AG09319 (cell line): ENCODE results near the gene TP53BP2.
"Not testable (repeated sequence)": the region's sequence is repeated elsewhere in the genome, so short reads cannot be mapped to it uniquely, and the experiment has no call there.

Experiments
- DNase-seq: peaks from one replicate; pipeline ENCODE4 v3.0.0-alpha.2; 2010; ENCODE audit warnings: low read depth; ENCODE audit errors: extremely low read depth
- CTCF ChIP-seq: IDR thresholded peaks from 2 replicates; pipeline ENCODE4 v1.5.1; 2011; ENCODE audit warnings: low read depth, mild to moderate bottlenecking, inconsistent platforms, low read length, moderate library complexity

Gene TP53BP2

GRCh38 chr1:223827193-223827663 lies 18.5 kb downstream of the TP53BP2 start:
- no peak for TF ChIP-seq CTCF
- DNase-seq, result no peak

GRCh38 chr1:223825767-223826748 lies 19.7 kb downstream of the TP53BP2 start:
- DNase-seq, result no peak
- no peak for TF ChIP-seq CTCF

- TF ChIP-seq CTCF, result no peak
- no peak for DNase-seq
These were observed 21.0 kb downstream of the TP53BP2 start for GRCh38 chr1:223824712-223825111.

- no peak for TF ChIP-seq CTCF
- DNase-seq, result no peak
These were observed 21.5 kb downstream of the TP53BP2 start for GRCh38 chr1:223824287-223824686.

GRCh38 chr1:223820971-223821370 lies 24.8 kb downstream of the TP53BP2 start:
- no peak for TF ChIP-seq CTCF
- DNase-seq, result no peak

- TF ChIP-seq CTCF, result no peak
- no peak for DNase-seq
These were observed 25.3 kb downstream of the TP53BP2 start for GRCh38 chr1:223820515-223820858.

GRCh38 chr1:223819730-223820514 lies 25.8 kb downstream of the TP53BP2 start:
- TF ChIP-seq CTCF, result no peak
- peak; percentile 47 for DNase-seq

GRCh38 chr1:223817265-223817664 lies 28.5 kb downstream of the TP53BP2 start:
- not testable (repeated sequence) for DNase-seq
